GM12801 (cell line): ENCODE data around the gene SLC66A1.

Experiments used
- TF ChIP-seq, protein P1 (sequence below): IDR thresholded peaks from one replicate; pipeline ENCODE4 v1.5.1; 2011; ENCODE audit warnings: control low read depth; ENCODE audit not compliant: insufficient read length; ENCODE audit errors: extremely low read depth

Gene SLC66A1

DNA sequence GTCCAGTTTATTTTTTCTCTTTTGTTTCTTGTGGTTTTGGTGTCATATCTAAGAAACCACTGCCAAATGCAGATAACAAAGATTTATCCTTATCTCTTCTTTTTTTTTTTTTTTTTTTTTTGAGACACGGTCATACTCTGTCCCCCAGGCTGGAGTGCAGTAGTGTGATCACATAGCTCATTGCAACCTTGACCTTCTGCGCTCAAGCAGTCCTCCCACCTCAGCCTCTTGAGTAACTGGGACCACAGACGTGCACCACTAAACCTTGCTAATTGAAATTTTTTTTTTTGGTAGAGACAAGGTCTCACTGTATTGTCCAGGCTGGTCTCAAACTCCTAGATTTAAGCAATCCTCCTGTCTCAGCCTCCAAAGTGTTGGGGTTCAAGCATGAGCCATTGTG is 8.9 kb downstream of the SLC66A1 start:
- TF ChIP-seq, protein P1, sequence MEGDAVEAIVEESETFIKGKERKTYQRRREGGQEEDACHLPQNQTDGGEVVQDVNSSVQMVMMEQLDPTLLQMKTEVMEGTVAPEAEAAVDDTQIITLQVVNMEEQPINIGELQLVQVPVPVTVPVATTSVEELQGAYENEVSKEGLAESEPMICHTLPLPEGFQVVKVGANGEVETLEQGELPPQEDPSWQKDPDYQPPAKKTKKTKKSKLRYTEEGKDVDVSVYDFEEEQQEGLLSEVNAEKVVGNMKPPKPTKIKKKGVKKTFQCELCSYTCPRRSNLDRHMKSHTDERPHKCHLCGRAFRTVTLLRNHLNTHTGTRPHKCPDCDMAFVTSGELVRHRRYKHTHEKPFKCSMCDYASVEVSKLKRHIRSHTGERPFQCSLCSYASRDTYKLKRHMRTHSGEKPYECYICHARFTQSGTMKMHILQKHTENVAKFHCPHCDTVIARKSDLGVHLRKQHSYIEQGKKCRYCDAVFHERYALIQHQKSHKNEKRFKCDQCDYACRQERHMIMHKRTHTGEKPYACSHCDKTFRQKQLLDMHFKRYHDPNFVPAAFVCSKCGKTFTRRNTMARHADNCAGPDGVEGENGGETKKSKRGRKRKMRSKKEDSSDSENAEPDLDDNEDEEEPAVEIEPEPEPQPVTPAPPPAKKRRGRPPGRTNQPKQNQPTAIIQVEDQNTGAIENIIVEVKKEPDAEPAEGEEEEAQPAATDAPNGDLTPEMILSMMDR = no peak

DNA sequence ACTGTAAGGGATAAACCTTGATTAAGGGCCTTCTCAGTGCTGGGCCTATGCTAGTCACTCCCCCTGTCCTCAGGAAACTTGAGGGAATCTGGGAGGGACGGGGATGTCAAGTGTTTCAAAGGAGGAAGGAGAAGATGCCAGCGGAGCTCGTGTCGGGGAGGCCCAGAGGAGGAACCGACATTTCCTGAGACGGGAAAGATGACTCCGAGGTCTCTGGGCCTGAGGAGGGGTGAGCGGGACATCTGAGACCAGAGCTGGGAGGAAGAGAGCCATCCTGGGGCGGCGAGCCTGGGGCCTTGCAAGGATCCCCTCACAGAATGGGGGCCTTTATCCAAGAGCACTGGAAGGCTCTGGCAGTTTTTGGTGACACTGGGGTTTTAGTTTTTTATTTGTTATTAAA is 10.4 kb downstream of the SLC66A1 start:
- TF ChIP-seq, protein P1 = no peak

DNA sequence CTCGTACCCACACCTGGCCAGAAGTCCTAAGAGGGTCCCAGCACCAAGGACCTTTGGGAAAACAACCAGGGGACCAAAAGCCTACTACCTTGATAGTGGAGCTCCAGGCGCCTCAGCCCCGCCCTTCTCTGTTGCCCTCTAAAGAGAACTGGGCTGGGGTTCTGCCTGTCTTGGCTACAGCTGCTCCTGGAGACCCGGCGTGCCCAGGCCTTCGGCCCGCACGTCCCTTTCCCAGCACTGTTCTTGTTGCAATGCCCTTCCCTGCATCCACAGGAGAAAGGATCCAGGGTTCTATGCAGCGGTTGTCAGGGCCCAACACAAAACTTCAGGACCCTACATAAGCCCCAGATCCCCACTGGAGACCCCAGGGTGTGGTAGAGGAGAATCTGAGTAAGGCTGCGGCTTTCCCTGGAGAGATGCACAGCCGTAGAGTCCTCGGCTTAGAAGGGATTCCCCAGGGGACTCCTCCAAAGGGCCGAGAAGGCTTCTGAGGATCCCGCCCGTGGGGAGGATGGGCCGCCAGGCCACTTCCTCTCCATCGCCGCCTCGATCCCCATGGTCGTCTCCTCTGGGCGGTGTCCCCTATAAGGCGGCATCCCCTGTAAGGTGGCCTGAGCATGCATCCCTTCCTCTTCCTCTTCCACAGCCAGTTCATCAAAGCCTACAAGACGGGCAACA is 12.0 kb downstream of the SLC66A1 start:
- TF ChIP-seq, protein P1 = no peak

DNA sequence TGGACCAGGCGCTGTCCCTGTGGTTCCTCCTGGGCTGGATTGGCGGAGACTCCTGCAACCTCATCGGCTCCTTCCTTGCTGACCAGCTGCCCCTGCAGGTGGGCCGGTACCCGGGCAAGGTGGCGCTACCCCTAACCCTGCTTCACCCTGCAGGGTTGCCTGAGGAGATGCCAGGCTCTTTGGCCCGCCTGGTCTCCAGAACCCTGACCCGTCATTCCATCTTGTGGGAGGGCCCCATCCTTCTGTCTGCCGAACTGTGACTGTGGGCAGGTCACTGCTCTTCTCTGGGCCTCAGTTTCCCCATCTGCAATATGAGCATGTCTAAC is 12.5 kb downstream of the SLC66A1 start:
- TF ChIP-seq, protein P1 = no peak

DNA sequence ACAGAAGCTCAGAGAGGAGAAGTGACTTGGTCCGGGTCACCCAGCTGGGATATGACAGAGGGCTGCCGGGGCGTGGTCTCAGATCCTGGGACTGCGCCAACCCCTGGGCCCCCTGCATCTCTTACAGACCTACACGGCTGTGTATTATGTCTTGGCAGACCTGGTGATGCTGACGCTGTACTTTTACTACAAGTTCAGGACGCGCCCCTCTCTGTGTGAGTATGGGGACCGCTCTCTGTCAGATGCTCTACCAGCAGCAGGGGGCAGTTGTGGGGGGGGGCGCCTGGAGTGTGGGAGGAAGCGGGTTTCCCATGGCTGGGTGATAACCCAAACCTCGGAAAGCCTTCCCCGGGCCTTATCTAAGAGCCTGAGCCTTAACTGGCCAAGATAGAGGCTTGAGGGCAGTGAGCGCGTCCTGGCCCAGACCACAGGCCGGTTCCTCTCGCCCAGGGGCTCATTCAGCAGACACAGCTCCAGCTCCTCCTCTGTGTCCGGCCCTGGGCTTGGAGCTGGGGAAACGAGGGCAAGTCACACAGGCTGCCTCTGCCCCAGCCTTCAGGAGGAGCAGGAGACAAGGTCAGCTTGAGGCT is 13.3 kb downstream of the SLC66A1 start:
- TF ChIP-seq, protein P1 = no peak

DNA sequence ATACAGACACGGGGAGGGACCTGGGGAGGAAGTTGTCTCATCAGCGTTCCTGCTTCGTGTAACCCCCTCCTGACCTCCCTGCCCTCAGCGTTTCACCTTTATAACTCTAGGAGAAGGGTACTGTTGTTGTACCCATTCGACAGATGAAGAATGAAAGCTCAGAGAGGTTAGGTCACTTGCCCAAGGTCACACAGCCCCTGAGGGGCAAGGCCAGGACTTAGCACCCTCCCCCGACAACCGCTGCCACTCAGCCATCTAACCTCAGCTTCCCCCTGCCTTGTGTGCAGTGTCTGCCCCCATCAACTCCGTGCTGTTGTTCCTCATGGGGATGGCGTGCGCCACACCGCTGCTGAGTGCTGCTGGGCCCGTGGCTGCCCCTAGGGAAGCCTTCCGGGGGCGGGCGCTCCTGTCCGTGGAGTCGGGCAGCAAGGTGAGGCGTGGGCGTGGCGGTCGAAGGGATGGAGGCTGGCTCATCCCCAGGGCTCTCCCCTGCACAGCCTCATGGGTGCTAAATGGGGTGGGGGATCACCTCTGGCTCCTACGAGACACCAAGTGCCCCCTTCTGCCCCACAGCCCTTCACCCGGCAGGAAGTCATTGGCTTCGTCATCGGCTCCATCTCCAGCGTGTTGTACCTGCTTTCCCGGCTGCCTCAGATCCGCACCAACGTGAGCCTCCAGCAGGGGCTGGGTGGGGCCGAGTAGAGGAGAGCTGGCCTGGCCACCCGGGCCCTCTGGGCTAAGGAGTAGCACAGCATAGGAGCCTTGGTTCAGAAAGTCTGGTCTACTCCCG is 14.0 kb downstream of the SLC66A1 start:
- TF ChIP-seq, protein P1 = no peak

DNA sequence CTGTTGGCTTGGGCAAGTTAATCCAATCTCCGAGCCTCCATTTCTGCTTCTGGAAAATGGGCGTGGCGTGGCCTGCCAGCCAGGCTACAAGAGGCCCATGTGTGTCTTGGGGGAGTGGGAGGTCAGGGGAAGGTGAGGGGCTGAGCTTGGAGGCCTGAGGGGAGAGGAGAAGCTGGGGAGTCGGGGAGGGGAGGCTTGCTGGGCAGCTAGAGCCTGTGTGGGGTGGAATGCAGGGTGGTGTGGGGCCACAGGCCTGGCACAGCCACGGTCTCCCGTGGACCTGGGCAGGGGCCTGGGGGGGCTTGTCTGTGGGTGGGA is 14.6 kb downstream of the SLC66A1 start:
- TF ChIP-seq, protein P1 = no peak
